ENCODE measurements around the gene URB2. TPM values are rescaled to one million over a fixed set of nuclear protein-coding genes. Genes with fewer than 3 reads are reported as not detected.

The URB2 gene
- total RNA-seq, 1 experiment from 2014 or later, result 53.2 TPM

DNA sequence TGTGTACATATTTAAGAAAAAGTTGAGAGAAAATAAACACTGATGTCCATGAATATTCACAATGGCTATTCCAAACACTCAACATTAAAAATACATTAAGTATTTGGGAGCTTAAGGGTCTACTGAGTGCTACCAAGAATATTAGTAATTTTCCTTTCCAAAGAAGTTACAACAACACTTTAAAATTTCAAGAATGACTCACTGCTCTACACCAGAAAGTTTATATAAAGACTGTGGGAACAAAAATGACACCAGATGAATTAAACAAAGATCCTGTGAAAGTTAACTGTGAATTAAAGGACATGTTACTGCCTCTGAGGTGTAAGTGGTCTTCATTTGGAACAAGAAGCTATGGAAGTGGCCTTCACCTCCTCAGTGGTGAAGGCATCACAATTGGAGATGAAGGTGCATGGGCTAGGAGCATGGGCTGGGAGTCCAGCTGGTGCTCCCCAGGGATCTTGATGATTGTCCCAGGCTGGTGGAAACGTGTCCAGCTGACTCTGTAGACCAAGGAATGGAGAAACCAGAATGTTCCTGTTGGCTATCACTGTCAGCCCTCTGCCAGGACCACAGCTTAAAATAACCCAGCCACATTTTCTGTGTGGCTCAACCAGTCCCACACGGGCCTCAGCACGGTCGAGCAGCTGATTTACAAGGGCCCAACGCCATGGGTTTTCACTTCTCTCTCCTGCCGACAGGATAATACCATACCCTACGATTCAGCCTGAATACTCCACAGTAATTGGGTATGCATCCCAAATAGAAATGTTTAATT, 28.9 kb upstream of the URB2 start:
- no peak overlapping the region for H3K14ac ChIP-seq (ENCODE audit: insufficient read depth, low read length)
- Mint-ChIP-seq H3K36me3 (ENCODE audit: insufficient read depth in 1 of 3, low read depth in 3 of 3) (peaks cover 10 to 48% (median 29%) of the 10 kb centered on the region in 3 experiments; a peak in 6 of 7 replicates), H3K4me3 (no peak overlapping the region), H3K4me1 (peaks cover 4 to 11% of the 10 kb centered on the region in 2 experiments), H3K27ac (no peak overlapping the region), H3K27me3 (ENCODE audit: low read depth) (no peaks in the 10 kb centered on the region), H3K9me3 (no peaks in the 10 kb centered on the region)
- H3K18ac ChIP-seq (ENCODE audit: insufficient read length, low read depth, low read length), result no peak overlapping the region
- no peak overlapping the region for H3K56ac ChIP-seq (ENCODE audit: insufficient read length, low read depth, low read length)
- no peak for DNase-seq
- TF ChIP-seq, protein P1, sequence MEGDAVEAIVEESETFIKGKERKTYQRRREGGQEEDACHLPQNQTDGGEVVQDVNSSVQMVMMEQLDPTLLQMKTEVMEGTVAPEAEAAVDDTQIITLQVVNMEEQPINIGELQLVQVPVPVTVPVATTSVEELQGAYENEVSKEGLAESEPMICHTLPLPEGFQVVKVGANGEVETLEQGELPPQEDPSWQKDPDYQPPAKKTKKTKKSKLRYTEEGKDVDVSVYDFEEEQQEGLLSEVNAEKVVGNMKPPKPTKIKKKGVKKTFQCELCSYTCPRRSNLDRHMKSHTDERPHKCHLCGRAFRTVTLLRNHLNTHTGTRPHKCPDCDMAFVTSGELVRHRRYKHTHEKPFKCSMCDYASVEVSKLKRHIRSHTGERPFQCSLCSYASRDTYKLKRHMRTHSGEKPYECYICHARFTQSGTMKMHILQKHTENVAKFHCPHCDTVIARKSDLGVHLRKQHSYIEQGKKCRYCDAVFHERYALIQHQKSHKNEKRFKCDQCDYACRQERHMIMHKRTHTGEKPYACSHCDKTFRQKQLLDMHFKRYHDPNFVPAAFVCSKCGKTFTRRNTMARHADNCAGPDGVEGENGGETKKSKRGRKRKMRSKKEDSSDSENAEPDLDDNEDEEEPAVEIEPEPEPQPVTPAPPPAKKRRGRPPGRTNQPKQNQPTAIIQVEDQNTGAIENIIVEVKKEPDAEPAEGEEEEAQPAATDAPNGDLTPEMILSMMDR (conservative IDR thresholded peaks at IDR 0.05), result no peak
- no peak overlapping the region for H2BK5ac ChIP-seq (ENCODE audit: insufficient read length, low read length)
- H3K9ac ChIP-seq (ENCODE audit: extremely low read depth, insufficient read length, low read length), result no peak overlapping the region
- H4K91ac ChIP-seq (ENCODE audit: insufficient read length, low read depth, low read length), result no peak overlapping the region
- H3K23ac ChIP-seq (ENCODE audit: insufficient read length, low read depth, low read length), result no peak overlapping the region
- no peaks in the 10 kb centered on the region for H3K79me2 ChIP-seq (ENCODE audit: insufficient read depth, low read length)
- H2BK15ac ChIP-seq (ENCODE audit: low read depth, low read length), result no peak overlapping the region
- no peaks in the 10 kb centered on the region for H3K23me2 ChIP-seq (ENCODE audit: insufficient read length, low read depth, low read length, poor library complexity, severe bottlenecking)
- H2BK120ac ChIP-seq (ENCODE audit: low read depth, low read length, poor library complexity, severe bottlenecking), result no peak overlapping the region
- no peak overlapping the region for H2BK20ac ChIP-seq (ENCODE audit: low read depth, low read length, poor library complexity, severe bottlenecking)
- no peak overlapping the region for H3K4me2 ChIP-seq (ENCODE audit: insufficient read depth, insufficient read length, low read length)
- WGBS (ENCODE audit: extremely low coverage, insufficient read length, low lambda C conversion rate), result no CpG with 5 or more reads among the region's 7 CpGs
- H3K9me3 ChIP-seq (ENCODE audit: control insufficient read depth, low read depth, low read length), result no peaks in the 10 kb centered on the region
- H3K4me1 ChIP-seq (ENCODE audit: insufficient read depth, low read length), result no peaks in the 10 kb centered on the region
- H2BK12ac ChIP-seq (ENCODE audit: insufficient read length, low read depth, low read length), result no peak overlapping the region
- H4K20me1 ChIP-seq (ENCODE audit: control insufficient read depth, insufficient read depth, insufficient read length), result no peaks in the 10 kb centered on the region
- H3K79me1 ChIP-seq (ENCODE audit: insufficient read depth, low read depth, low read length, poor library complexity, severe bottlenecking), result no peaks in the 10 kb centered on the region
- no peak overlapping the region for H2AFZ ChIP-seq (ENCODE audit: low read length)
- no peak overlapping the region for H3T11ph ChIP-seq (ENCODE audit: low read length)
- H4K5ac ChIP-seq (ENCODE audit: insufficient read length, low read depth, low read length), result no peak overlapping the region
- H3K27me3 ChIP-seq (ENCODE audit: insufficient read depth, low read length), result no peaks in the 10 kb centered on the region
- H3K4ac ChIP-seq (ENCODE audit: low read depth, low read length), result no peak overlapping the region
- no peak overlapping the region for H4K8ac ChIP-seq (replicated peaks; ENCODE audit: insufficient read length, low read depth, low read length)
- H2AK5ac ChIP-seq (ENCODE audit: insufficient read length, low read length), result no peak overlapping the region
- no peak overlapping the region for H3K27ac ChIP-seq (ENCODE audit: insufficient read length, low read depth, low read length)

All from H9 (cell line).